ENCODE results near the gene FAM53B. TPM values are rescaled to one million over a fixed set of nuclear protein-coding genes. Genes with fewer than 3 reads are reported as not detected.

FAM53B gene
- total RNA-seq, 1 donor from 2014 or later, result 39.8 TPM

DNA sequence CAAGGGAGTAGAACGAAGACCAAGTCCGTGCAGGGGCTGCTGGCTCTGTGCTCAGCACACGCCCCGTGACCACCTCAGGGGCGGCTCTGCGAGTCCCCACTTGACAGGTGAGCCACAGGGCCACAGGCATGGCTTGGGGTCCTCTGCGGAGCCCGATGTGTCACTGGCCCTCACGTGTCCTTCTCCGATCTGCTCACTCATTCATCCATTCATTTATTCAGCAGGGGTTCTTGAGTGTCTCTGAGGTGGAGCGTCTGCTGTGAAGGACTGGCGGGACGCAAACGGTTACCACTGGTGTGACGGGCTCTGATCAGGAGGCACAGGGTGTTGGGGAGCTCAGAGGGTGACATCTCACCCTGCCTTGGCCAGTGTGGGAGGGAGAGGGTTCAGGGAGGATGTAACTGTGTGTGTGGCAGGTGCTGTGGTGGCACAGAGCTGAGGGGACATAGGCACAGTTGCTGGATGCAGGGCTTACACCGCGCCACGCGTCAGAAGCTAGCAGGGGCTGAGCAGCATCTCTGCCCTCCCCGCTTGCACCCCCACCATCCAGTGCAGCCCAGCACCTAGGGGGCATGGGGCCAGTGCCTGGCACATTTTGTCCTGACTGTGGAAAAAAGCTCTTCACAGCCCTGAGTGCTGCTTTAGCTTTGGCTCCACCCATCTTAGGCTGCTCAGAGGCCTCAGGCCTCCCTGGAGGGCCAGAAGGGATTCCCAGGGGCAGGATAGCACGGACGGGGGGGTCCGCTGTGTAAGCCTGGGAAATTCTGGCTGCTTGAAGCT lies 165.8 kb downstream of the FAM53B start:
- Mint-ChIP-seq H3K36me3 (ENCODE audit: insufficient read depth) (peaks cover 2% of the 10 kb centered on the region), H3K27ac (no peak overlapping the region), H3K9me3 (ENCODE audit: low read depth) (peaks cover 14% of the 10 kb centered on the region), H3K4me3 (ENCODE audit: low read depth) (no peak overlapping the region), H3K4me1 (ENCODE audit: low read depth) (no peaks in the 10 kb centered on the region), H3K27me3 (no peaks in the 10 kb centered on the region)
- DNase-seq (ENCODE audit: low spot score, unreplicated experiment), result no peak
- TF ChIP-seq, protein P1, sequence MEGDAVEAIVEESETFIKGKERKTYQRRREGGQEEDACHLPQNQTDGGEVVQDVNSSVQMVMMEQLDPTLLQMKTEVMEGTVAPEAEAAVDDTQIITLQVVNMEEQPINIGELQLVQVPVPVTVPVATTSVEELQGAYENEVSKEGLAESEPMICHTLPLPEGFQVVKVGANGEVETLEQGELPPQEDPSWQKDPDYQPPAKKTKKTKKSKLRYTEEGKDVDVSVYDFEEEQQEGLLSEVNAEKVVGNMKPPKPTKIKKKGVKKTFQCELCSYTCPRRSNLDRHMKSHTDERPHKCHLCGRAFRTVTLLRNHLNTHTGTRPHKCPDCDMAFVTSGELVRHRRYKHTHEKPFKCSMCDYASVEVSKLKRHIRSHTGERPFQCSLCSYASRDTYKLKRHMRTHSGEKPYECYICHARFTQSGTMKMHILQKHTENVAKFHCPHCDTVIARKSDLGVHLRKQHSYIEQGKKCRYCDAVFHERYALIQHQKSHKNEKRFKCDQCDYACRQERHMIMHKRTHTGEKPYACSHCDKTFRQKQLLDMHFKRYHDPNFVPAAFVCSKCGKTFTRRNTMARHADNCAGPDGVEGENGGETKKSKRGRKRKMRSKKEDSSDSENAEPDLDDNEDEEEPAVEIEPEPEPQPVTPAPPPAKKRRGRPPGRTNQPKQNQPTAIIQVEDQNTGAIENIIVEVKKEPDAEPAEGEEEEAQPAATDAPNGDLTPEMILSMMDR (IDR thresholded peaks at IDR 0.05; ENCODE audit: unreplicated experiment), result no peak

- no peak overlapping the region for H3K27ac Mint-ChIP-seq
- H3K4me1 Mint-ChIP-seq (ENCODE audit: low read depth), result no peaks in the 10 kb centered on the region
- DNase-seq (ENCODE audit: low spot score, unreplicated experiment), result no peak
Observed at GRCh38 chr10:124577651-124578050, 166.5 kb downstream of the FAM53B start.

DNA sequence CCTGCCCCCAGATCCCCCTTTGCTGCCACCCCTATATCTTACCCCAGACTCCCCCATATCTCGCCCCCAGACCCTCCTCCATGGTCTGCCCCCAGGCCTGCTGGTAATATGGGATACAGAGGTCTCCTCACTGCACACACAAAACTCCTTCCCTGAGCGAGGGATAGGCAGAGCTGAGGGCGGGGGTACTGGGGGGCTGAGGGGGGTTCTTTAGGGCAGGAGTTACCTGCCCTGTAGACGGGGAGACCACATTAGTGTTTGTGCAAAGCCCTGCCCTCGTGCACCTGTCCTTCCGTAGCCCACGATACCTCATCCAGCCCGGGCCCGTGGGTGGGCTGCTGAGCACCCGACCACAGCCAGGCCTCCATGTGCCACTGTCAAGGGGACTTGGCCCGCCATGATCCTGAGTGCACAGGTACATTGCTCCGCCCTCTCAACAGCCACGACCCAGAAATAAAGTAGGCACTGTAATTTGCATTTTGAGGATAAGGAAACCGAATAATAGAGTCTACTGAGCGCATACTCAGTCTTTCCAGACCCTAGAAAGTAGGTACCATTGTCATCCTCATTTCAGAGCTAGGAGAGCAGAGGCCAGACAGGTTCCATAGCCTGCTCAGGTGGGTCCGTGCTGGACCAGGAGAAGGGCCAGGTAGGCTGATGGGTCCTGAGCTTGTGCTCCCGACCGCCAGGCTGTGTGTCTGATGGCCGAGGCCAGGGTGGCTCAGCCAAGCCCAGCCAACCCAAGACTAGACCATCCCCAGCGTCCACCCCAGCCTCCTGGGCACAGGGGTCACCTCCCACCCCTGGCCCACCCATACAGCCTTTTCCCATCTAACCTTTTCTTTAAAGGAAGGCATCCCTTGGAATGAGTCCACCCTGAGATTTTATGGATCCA lies 167.4 kb downstream of the FAM53B start:
- H3K4me1 Mint-ChIP-seq (ENCODE audit: low read depth), result no peaks in the 10 kb centered on the region
- H3K27ac Mint-ChIP-seq, result no peak overlapping the region
- H3K9me3 Mint-ChIP-seq (ENCODE audit: low read depth), result peaks cover 12% of the 10 kb centered on the region
- H3K27me3 Mint-ChIP-seq, result no peaks in the 10 kb centered on the region
- no peak for DNase-seq (ENCODE audit: low spot score, unreplicated experiment)
- TF ChIP-seq, protein P1 (IDR thresholded peaks at IDR 0.05; ENCODE audit: unreplicated experiment), result no peak
- H3K36me3 Mint-ChIP-seq (ENCODE audit: insufficient read depth), result peaks cover 2% of the 10 kb centered on the region
- H3K4me3 Mint-ChIP-seq (ENCODE audit: low read depth), result no peak overlapping the region

More at GRCh38 chr10:124577651-124578050, 166.5 kb downstream of the FAM53B start:
- Mint-ChIP-seq H3K9me3 (ENCODE audit: low read depth) (peaks cover 12% of the 10 kb centered on the region), H3K27me3 (no peaks in the 10 kb centered on the region), H3K36me3 (ENCODE audit: insufficient read depth) (peaks cover 2% of the 10 kb centered on the region), H3K4me3 (ENCODE audit: low read depth) (no peak overlapping the region)
- TF ChIP-seq, protein P1 (IDR thresholded peaks at IDR 0.05; ENCODE audit: unreplicated experiment), result no peak

GRCh38 chr10:124575107-124576035 lies 168.8 kb downstream of the FAM53B start:
- DNase-seq (ENCODE audit: low spot score, unreplicated experiment), result no peak
- H3K27me3 Mint-ChIP-seq, result no peaks in the 10 kb centered on the region
- peaks cover 5% of the 10 kb centered on the region for H3K9me3 Mint-ChIP-seq (ENCODE audit: low read depth)
- no peaks in the 10 kb centered on the region for H3K4me1 Mint-ChIP-seq (ENCODE audit: low read depth)
- H3K36me3 Mint-ChIP-seq (ENCODE audit: insufficient read depth), result no peaks in the 10 kb centered on the region
- TF ChIP-seq, protein P1 (IDR thresholded peaks at IDR 0.05; ENCODE audit: unreplicated experiment), result no peak
- no peak overlapping the region for H3K4me3 Mint-ChIP-seq (ENCODE audit: low read depth)
- peak overlapping the region; percentile 33 for H3K27ac Mint-ChIP-seq

Measured in progenitor cell of endocrine pancreas (in vitro differentiated cells).